ENCODE measurements around the gene PDGFRA. TPM values are rescaled to one million over a fixed set of nuclear protein-coding genes. Genes with fewer than 3 reads are reported as not detected.

The PDGFRA gene
- total and polyA plus RNA-seq, 9 donors: 192 to 736 (median 245) TPM

Other genes with a start within 250 kb of the PDGFRA start
- gene CHIC2, start 164.7 kb upstream of the PDGFRA start, total RNA-seq: 10 to 100 TPM; 15.9 to 37.6 (median 18.3) TPM
- gene CHIC2, start 164.7 kb upstream of the PDGFRA start, polyA plus RNA-seq: 10 to 100 TPM; 14.7 to 23.6 TPM
- not detected for gene GSX2, start 129.1 kb upstream of the PDGFRA start, total RNA-seq
- gene GSX2, start 129.1 kb upstream of the PDGFRA start, polyA plus RNA-seq: not detected

Measured in ovary (tissue), 9 donors.